MCF 10A (cell line): ENCODE data around the gene SAP25. TPM values are rescaled to one million over a fixed set of nuclear protein-coding genes. Genes with fewer than 3 reads are reported as not detected.

ENCODE experiments used
- BruUV-seq: library from RNA; stranded (reverse); fragments of 400-500 nt; replicated peaks from 2 replicates; lab custom pipeline; 2021; lab: Mats Ljungman, UMichigan
- CTCF ChIA-PET: fragments of 300-600 bp; sonication (Branson Sonifier 250); formaldehyde crosslinking; extraction: SDS; loops from one replicate; lab custom pipeline; 2021; ENCODE audit warnings: antibody characterized with exemption, inconsistent platforms; lab: Yijun Ruan, JAX
- POLR2A ChIA-PET: fragments of 300-600, 350-650 bp; sonication (Branson Sonifier 250); formaldehyde crosslinking; extraction: SDS; loops from one replicate; lab custom pipeline; 2020; ENCODE audit warnings: antibody characterized with exemption, inconsistent platforms; lab: Yijun Ruan, JAX
- DNase-seq: peaks from one replicate; pipeline ENCODE4 v3.0.0-alpha.2; 2018; ENCODE audit not compliant: unreplicated experiment
- H3K27ac Mint-ChIP-seq: one replicate; pipeline ENCODE4 v1.8.0; 2022; ENCODE audit warnings: mild to moderate bottlenecking, low read depth, mixed read lengths; ENCODE audit not compliant: unreplicated experiment
- H3K27me3 Mint-ChIP-seq: one replicate; pipeline ENCODE4 v1.8.0; 2022; ENCODE audit warnings: mixed read lengths; ENCODE audit not compliant: insufficient read depth, unreplicated experiment
- H3K36me3 Mint-ChIP-seq: one replicate; pipeline ENCODE4 v1.8.0; 2022; ENCODE audit warnings: mild to moderate bottlenecking, moderate library complexity, mixed read lengths; ENCODE audit not compliant: insufficient read depth, unreplicated experiment
- H3K4me1 Mint-ChIP-seq: one replicate; pipeline ENCODE4 v1.8.0; 2022; ENCODE audit warnings: mixed read lengths; ENCODE audit not compliant: insufficient read depth, unreplicated experiment
- H3K4me3 Mint-ChIP-seq: one replicate; pipeline ENCODE4 v1.8.0; 2022; ENCODE audit warnings: mild to moderate bottlenecking, moderate library complexity, mixed read lengths; ENCODE audit not compliant: unreplicated experiment
- H3K9me3 Mint-ChIP-seq: one replicate; pipeline ENCODE4 v1.8.0; 2022; ENCODE audit warnings: mixed read lengths; ENCODE audit not compliant: unreplicated experiment
- intact Hi-C: fragments of 100-400 bp; cut with micrococcal nuclease; formaldehyde crosslinking; loops from 2 replicates; pipeline ENCODE4 v1.14.1; 2022
- total RNA-seq: library from RNA; stranded (reverse); gene quantifications from 2 replicates; pipeline ENCODE4 v1.2.3, GENCODE V29; 2022
- TF ChIP-seq, protein P1 (sequence below): fragments of 200-600 bp; IDR thresholded peaks from one replicate; pipeline ENCODE4 v1.8.0; 2022; ENCODE audit warnings: antibody characterized with exemption, mild to moderate bottlenecking; ENCODE audit not compliant: unreplicated experiment

The SAP25 gene
- total RNA-seq, 1 experiment from 2014 or later = 1.2 TPM

DNA sequence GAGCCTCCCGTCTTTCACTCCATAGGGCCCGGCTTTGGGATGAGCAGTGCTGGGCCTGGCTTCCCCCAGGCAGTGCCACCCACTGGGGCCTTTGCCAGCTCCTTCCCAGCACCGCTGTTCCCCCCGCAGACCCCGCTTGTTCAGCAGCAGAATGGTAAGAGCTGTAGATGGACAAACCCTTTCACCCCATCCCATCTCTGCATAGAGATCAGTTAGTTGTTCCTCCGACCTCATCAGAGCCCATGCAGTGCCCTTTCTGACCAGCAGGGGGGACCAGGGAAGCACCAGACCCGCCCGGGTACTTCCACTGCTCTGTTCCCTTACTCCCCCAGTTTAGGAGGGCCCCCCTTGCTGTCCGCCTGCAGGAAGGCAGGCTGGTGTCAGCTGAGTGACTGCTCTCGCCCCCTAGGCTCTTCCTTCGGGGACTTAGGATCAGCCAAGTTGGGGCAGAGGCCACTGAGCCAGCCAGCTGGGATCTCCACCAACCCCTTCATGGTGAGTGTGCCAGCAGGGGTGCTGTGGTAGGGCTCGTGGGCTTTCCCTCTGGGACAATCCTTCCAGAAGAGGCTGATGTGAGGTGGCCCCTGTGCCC, 9.8 kb downstream of the SAP25 start:
- ChIA-PET POLR2A (interaction anchor here (1.3 kb wide), 1 partner anchor 22 kb away, joined by 6 read pairs; the partner anchor contains the start of genes FBXO24 and LRCH4), CTCF (interaction anchor here (0.6 to 7.8 kb wide), 33 partner anchors 9 to 775 kb away, joined by 3 to 87 read pairs (median 4); partner anchors contain the start of genes FBXO24, LRCH4, MUC17 and SPACDR)
- Mint-ChIP-seq H3K4me1 (no peaks in the 10 kb centered on the region), H3K27ac (no peak overlapping the region), H3K27me3 (no peaks in the 10 kb centered on the region), H3K4me3 (no peak overlapping the region), H3K36me3 (no peaks in the 10 kb centered on the region), H3K9me3 (no peaks in the 10 kb centered on the region)
- intact Hi-C loops = loop anchor here (1.0 kb wide), 2 partner anchors 24 to 127 kb away; no protein-coding TSS in a partner anchor
- no TSS peak for BruUV-seq
- peak; percentile 60 for DNase-seq
- TF ChIP-seq, protein P1, sequence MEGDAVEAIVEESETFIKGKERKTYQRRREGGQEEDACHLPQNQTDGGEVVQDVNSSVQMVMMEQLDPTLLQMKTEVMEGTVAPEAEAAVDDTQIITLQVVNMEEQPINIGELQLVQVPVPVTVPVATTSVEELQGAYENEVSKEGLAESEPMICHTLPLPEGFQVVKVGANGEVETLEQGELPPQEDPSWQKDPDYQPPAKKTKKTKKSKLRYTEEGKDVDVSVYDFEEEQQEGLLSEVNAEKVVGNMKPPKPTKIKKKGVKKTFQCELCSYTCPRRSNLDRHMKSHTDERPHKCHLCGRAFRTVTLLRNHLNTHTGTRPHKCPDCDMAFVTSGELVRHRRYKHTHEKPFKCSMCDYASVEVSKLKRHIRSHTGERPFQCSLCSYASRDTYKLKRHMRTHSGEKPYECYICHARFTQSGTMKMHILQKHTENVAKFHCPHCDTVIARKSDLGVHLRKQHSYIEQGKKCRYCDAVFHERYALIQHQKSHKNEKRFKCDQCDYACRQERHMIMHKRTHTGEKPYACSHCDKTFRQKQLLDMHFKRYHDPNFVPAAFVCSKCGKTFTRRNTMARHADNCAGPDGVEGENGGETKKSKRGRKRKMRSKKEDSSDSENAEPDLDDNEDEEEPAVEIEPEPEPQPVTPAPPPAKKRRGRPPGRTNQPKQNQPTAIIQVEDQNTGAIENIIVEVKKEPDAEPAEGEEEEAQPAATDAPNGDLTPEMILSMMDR = peak; percentile 78

- ChIA-PET POLR2A (interaction anchor here (0.6 kb wide), 1 partner anchor 127 kb away, joined by 3 read pairs; no protein-coding TSS in a partner anchor), CTCF (interaction anchor here (0.6 to 7.8 kb wide), 21 partner anchors 8 to 314 kb away, joined by 3 to 87 read pairs (median 7); partner anchors contain the start of gene SPACDR)
- Mint-ChIP-seq H3K4me3 (no peak overlapping the region), H3K27ac (no peak overlapping the region), H3K27me3 (no peaks in the 10 kb centered on the region), H3K36me3 (no peaks in the 10 kb centered on the region), H3K9me3 (no peaks in the 10 kb centered on the region), H3K4me1 (no peaks in the 10 kb centered on the region)
- no TSS peak for BruUV-seq
- DNase-seq = no peak
- TF ChIP-seq, protein P1 = no peak
- intact Hi-C loops = no loop called here
Measured at GRCh38 chr7:100563100-100563564, 10.6 kb downstream of the SAP25 start.

DNA sequence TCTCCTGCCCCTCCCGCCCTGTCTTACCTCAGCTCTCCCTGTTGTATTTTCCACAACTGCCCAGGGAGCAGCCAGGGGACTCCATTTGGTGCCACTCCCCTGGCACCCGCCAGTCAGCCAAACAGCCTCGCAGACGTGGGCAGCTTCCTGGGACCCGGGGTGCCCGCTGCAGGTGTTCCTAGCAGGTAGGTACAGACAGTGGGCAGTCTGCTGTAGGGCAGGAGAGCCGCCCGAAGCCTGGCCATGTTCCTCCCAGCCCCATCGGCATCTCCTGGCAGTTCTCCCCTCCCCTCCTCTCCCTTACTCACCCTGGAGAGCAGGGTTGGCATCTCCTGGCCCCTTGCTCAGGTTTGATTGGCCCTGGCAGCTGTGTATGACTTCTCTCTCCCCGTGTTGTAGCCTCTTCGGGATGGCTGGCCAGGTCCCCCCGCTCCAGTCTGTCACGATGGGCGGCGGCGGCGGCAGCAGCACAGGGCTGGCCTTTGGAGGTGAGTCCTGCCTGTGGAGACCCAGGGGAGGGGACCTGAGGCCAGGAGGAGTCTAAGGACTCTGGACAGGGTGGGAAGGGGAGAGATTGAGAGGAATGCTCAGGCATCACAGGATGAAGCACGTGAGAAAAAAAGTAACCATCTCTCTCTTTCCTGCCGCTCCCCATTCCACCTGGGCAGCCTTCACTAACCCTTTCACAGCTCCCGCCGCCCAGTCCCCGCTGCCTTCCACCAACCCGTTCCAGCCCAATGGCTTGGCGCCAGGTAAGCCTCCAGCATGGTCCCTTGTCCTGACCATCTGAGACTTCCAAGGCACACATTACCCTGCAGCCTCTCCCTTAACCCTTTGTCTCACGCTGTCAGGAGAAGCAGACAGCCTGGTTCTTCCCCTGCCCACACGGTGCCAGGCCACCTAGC, 11.3 kb downstream of the SAP25 start:
- TF ChIP-seq, protein P1 = no peak
- H3K27me3 Mint-ChIP-seq = no peaks in the 10 kb centered on the region
- intact Hi-C loops = no loop called here
- no TSS peak for BruUV-seq
- no peaks in the 10 kb centered on the region for H3K4me1 Mint-ChIP-seq
- H3K36me3 Mint-ChIP-seq = no peaks in the 10 kb centered on the region
- CTCF ChIA-PET = interaction anchor here (0.5 to 8.4 kb wide), 18 partner anchors 9 to 1284 kb away, joined by 3 to 95 read pairs (median 7); partner anchors contain the start of genes SPACDR and TSC22D4
- POLR2A ChIA-PET = interaction anchor here (0.6 kb wide), 1 partner anchor 128 kb away, joined by 3 read pairs; no protein-coding TSS in a partner anchor
- no peak overlapping the region for H3K4me3 Mint-ChIP-seq
- H3K27ac Mint-ChIP-seq = no peak overlapping the region
- DNase-seq = no peak
- H3K9me3 Mint-ChIP-seq = no peaks in the 10 kb centered on the region
